HK-2 (cell line): ENCODE results near the gene VPS39.

ENCODE experiments used
- DNase-seq: peaks from one replicate; pipeline ENCODE4 v3.0.0-alpha.2; 2018; ENCODE audit not compliant: unreplicated experiment

Gene VPS39

GRCh38 chr15:42201801-42202200 lies 6.3 kb downstream of the VPS39 start:
- no peak for DNase-seq

DNA sequence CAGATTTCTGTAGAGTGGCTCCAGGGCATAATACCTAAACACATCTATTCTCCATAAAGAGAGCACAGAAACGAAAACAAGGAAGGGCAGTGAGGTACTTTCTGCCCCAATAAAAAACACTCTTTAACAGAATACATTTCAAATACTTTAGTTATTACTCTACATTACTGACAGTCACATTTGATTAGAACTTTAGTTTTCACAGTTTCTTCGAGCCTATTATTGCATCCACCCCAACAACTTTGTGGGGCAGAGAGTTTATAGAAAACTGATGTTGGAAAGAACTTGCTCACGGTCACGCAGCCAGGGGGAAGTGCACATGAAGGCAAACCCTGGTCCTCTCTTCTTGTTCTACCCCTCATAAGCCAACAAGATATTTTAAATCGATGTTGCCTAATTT lies 9.0 kb downstream of the VPS39 start:
- no peak for DNase-seq

DNA sequence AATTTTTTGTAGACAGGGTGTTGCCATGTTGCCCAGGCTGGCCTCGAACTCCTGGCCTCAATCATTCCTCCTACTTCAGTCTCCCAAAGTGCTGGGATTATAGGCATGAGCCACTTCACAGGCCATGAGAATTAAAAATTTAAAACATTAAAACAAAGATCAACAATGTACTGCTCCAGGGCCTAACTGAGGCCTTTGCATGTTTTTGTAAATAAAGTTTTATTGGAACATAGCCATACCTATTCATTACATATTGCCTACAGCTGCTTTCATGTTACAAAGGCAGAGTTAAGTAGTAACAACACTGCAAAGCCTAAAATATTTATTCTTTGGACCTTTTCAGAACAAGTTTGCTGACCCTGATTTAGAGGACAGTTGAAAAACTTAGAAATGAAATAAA lies 9.6 kb downstream of the VPS39 start:
- no peak for DNase-seq

- DNase-seq, result no peak
These were observed 13.6 kb downstream of the VPS39 start for GRCh38 chr15:42194513-42194912.

GRCh38 chr15:42193383-42193782 lies 14.7 kb downstream of the VPS39 start:
- DNase-seq, result no peak

DNA sequence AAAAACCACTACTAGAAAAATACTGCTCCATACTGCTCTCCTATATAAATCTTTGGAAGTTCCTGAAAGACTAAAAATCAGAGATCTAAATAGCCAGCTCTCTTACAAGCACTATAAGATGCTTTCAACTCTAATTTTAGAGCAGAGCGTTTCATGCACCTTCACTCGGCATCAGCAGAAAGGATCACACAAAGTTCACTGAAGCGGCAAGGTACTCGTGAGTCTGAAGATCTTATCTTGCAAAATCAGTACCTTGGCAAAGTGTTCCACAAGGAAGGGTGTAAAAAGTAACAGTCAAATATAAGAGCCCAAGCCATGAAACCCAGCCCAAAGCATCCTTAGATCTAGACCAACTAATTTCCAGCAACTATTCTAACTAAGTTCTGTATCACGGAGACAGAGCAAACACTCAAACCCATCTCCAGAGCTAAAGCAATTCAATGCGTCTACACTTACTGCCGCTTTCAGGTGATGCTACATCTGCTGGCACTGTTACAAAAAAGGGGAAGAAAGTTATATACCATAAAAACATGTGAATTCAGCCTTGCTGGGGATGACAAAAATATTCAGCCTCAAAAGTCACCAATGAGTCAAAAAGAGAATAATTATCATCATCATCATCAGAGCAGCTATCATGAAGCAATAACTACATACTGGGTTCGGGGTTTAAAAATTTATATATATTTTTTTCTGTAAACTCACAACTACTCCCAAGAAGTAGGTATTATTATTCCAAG lies 16.3 kb downstream of the VPS39 start:
- no peak for DNase-seq

DNA sequence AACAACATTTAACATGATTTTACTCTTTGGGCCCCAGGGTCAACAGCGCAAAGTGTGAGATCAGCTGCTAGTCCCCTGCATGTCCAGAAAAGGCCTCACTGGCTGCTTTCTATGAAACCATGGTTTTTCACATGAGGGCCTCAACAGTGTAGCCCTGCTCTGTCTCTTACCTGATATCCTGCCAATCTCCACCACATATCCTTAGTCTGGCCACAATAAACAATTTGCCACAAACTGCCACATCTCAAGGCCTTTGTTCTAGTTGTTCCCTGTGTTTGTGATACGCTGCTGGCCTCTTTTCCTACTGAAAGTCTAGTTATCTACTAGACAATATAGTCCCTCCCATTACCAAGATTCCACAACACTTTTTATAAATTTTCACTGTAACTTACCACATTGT lies 17.7 kb downstream of the VPS39 start:
- DNase-seq, result no peak

- no peak for DNase-seq
These were observed 22.3 kb downstream of the VPS39 start for GRCh38 chr15:42185801-42186200.

GRCh38 chr15:42184736-42185135 lies 23.4 kb downstream of the VPS39 start:
- DNase-seq, result no peak

GRCh38 chr15:42184296-42184695 lies 23.8 kb downstream of the VPS39 start:
- DNase-seq, result no peak

DNA sequence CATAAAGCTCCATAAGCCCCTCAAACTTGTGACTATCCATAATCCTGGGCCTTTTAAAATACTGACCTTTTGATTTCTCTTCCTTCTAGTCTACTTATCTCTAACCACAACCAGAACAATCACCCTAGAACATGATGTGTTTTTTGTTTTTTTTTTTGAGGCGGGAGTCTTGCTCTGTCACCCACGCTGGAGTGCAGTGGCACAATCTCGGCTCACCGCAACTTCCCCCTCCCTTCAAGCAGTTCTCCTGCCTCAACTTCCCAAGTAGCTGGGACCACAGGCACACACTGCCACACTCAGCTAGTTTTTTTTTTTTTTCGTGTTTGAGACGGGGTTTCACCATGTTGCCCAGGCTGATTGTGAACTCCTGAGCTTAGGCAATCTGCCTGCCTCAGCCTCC lies 25.1 kb downstream of the VPS39 start:
- DNase-seq, result no peak

DNA sequence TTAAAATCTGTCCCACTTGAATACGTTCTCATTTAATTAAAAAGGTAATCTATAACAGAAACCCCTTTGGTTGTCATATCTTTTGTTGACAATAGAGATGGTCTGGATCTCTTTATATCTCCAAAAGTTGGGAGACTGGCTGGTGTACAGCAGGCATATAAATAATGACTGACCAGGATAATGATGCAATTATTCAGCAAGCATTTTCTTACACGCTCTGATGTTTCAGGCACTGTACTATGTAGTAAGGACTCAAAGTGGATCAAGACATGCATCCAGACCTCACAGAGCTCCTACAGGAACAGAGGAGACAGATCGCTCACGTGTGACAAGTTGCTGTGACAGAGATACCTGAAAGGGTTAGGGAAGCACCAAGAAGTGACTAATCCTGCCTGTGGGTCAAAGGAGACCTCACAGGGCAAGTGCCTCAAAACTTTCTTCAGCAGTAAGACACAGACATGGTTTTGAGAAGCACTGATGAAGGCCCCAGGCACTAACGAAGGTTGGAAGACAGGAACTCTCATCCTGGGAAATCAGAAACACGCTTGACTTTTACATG lies 25.7 kb downstream of the VPS39 start:
- no peak for DNase-seq

DNA sequence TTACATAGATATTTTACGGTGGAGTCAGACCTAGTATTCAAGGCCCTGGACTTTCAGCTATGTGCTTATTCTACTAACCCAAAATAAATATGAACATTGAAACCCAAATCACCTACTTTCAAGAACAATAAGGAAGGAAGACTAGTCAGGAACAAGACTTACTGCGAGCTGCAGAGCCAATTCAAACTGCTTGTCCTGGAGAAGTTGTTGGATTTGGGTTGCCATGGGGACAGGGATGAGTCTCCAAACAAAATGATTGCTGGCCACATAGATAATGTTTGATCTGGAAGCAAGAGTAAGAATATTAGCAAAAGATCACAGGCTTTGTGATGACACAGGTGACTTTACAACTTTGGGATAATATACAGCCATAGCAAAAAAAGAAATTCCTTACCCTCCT lies 30.0 kb downstream of the VPS39 start:
- no peak for DNase-seq

GRCh38 chr15:42175671-42176070 lies 32.4 kb downstream of the VPS39 start:
- DNase-seq, result no peak

GRCh38 chr15:42172475-42172874 lies 35.6 kb downstream of the VPS39 start:
- DNase-seq, result no peak

DNA sequence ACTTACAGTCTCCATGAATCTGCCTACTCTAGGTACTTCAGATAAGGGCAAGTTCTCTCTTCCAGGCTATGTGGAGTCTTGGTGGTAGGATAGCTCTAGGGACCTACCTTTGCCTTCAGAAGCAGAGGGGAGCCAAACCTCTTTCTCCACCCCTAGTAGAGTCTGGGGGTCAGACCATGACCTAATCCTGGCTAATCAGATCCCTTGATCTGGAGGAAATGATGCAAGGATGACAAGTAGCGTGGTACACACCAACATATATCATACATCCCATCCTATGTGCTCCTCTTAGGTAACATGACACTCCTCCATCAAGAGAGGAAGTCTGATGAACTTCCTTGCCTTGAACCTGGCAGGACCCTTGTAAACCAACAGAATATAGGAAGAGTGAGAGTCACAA lies 36.3 kb downstream of the VPS39 start:
- no peak for DNase-seq

GRCh38 chr15:42171122-42171521 lies 37.0 kb downstream of the VPS39 start:
- no peak for DNase-seq

DNA sequence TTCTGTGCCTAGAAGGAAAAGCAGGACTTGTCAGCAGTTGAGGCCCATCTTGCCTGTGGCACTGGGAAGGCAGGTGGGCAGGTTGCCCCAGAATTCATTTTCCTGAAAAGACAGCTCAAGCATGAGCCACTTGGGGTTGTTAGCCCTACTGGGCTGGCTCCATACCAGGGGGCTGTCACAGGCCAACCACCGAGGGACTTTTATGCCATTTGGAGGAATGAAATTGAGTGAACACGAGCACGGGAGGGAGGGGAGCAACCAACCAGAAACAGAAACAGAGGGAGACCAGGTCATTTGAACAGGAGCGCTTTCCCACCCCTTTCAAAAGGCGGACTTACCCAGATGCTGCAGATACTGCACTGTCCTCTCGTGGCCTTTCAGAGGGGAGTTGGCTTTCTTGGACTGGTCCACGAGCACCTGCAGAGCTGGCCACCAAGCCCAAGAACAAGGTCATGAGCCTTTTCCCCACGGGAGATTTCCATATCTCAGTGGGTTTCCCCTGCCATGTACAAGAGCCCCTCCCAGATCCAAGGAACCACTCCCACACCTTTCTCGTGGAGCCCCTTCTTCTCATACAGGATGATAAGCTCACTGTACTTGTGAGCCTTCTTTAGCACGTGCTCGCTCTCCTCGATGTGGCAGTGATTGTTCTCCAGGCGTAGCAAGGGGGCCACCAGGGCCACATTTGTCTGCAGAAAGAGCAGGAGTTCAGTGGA lies 41.7 kb downstream of the VPS39 start:
- no peak for DNase-seq

DNA sequence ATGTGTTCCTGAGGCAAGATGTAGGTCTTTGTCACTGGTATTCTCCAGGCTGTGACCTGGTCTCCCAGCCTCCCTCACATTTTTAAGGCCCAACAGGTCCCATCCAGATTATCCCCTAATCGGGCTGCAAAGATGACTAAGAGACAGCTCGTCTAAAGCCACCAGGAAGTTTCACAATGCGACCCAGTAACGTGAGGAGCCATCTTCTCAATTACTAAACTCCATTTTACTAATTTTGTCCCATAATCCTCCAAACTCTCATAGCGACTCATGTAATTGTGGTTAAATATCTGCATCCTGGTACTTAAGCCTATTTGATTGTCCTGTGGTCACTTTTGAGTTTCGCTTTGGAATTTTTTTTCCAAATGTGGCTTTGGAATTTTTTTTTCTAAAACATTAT lies 43.0 kb downstream of the VPS39 start:
- no peak for DNase-seq

DNA sequence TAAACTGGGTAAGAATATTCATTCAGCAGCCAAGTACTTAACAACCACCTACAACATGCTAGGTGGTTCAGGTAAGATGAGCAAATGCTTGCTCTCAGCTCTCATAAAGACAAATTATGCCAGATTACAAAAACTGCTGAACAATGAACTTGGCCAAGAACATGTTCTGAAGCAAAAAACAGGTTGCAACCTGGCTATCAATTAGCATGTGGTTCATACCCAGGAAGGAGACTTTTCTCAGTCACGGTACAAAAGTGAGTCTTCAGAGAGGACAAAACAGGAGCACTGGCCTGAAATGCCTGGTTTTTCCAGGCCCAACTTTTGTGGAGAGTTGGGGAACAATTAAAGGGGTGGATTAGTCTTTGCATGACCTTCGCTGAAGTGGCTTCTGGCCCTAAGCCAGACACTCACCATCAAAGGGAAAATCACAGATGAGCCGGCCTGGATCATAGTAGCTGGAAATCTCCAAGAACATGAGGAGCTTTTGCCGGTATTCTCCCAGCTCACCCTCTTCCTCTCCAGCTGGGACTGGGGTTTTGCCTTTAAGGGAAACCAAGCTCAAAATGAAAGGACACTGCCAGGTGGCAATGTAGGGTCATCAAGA lies 44.1 kb downstream of the VPS39 start:
- DNase-seq, result no peak

DNA sequence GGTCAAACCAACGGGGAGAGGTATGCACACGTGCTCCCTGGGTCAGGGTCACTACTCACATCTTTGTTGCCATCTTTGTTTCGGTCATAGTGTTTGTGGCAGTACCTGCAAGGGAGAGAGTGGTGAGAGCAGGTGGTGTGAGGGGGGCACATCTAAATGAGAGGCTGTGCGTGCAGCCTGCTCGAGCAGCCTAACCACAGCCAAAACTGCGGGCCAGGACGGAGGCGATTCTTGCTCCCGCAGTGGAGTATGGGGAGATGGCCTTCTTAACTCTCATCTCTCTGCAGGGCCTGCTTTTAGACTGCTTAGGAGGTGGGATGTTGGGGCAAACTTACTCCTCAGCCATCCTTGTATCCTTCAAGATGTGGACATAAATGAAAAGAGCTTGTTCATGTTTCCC lies 44.8 kb downstream of the VPS39 start:
- DNase-seq, result no peak

DNA sequence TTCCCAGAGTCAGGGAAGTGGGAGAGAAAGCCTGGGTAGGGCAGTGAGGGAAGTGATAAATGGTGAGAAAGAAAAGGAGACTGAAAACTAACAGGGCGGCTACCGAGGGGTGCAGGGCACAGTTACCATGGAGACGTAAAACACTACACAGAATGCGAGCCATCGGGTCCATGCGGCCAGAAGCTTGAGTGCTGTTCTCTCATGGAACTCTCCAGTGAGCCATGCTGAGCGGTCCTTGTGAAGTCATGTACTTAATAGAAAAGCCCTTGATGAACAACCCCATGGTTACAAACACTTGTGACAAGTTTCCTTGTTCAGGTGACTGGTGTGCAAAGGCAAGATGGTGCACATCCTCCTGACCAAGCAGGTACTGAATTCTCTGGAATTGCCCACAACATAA lies 48.0 kb downstream of the VPS39 start:
- DNase-seq, result no peak
